ENCODE measurements around the gene RPP14.
"Not testable (repeated sequence)": the region's sequence is repeated elsewhere in the genome, so short reads cannot be mapped to it uniquely, and the experiment has no call there.

Gene RPP14

GRCh38 chr3:58336135-58336882 is 30.3 kb downstream of the RPP14 start:
- no peak overlapping the region for H3K4me3 ChIP-seq (ENCODE audit: low read length)
- TF ChIP-seq CTCF (IDR thresholded peaks at IDR 0.05; ENCODE audit: insufficient read depth, low read depth, low read length, missing control alignments), result no peak
- DNase-seq (ENCODE audit: low read depth), result peak; percentile 57

GRCh38 chr3:58337190-58337589 is 31.1 kb downstream of the RPP14 start:
- DNase-seq (ENCODE audit: low read depth), result no peak
- H3K4me3 ChIP-seq (ENCODE audit: low read length), result no peak overlapping the region
- no peak for TF ChIP-seq CTCF (IDR thresholded peaks at IDR 0.05; ENCODE audit: insufficient read depth, low read depth, low read length, missing control alignments)

GRCh38 chr3:58339146-58339545 is 33.1 kb downstream of the RPP14 start:
- not testable (repeated sequence) for DNase-seq (ENCODE audit: low read depth); H3K4me3 ChIP-seq (ENCODE audit: low read length)

GRCh38 chr3:58340594-58341244 is 34.7 kb downstream of the RPP14 start:
- H3K4me3 ChIP-seq (ENCODE audit: low read length), result no peak overlapping the region
- DNase-seq (ENCODE audit: low read depth), result no peak
- no peak for TF ChIP-seq CTCF (IDR thresholded peaks at IDR 0.05; ENCODE audit: insufficient read depth, low read depth, low read length, missing control alignments)

GRCh38 chr3:58341376-58341775 is 35.3 kb downstream of the RPP14 start:
- no peak for TF ChIP-seq CTCF (IDR thresholded peaks at IDR 0.05; ENCODE audit: insufficient read depth, low read depth, low read length, missing control alignments)
- no peak for DNase-seq (ENCODE audit: low read depth)

GRCh38 chr3:58342676-58343075 is 36.6 kb downstream of the RPP14 start:
- DNase-seq (ENCODE audit: low read depth), result no peak
- no peak overlapping the region for H3K4me3 ChIP-seq (ENCODE audit: low read length)
- no peak for TF ChIP-seq CTCF (IDR thresholded peaks at IDR 0.05; ENCODE audit: insufficient read depth, low read depth, low read length, missing control alignments)

More at GRCh38 chr3:58341376-58341775, 35.3 kb downstream of the RPP14 start:
- no peak overlapping the region for H3K4me3 ChIP-seq (ENCODE audit: low read length)

GRCh38 chr3:58345457-58345856 is 39.4 kb downstream of the RPP14 start:
- TF ChIP-seq CTCF (IDR thresholded peaks at IDR 0.05; ENCODE audit: insufficient read depth, low read depth, low read length, missing control alignments), result no peak
- no peak overlapping the region for H3K4me3 ChIP-seq (ENCODE audit: low read length)
- DNase-seq (ENCODE audit: low read depth), result no peak
